GM11168 (cell line): Measurements from ENCODE around the gene SLC25A21.
"Not testable (repeated sequence)": the region's sequence is repeated elsewhere in the genome, so short reads cannot be mapped to it uniquely, and the experiment has no call there.

Experiments used
- in situ Hi-C: fragments of 300-500 bp; cut with MboI; formaldehyde crosslinking; loops from one replicate; pipeline ENCODE4 v1.12.0; 2022; ENCODE audit warnings: low sequenced_read_pairs; ENCODE audit not compliant: unreplicated experiment

SLC25A21 gene

DNA sequence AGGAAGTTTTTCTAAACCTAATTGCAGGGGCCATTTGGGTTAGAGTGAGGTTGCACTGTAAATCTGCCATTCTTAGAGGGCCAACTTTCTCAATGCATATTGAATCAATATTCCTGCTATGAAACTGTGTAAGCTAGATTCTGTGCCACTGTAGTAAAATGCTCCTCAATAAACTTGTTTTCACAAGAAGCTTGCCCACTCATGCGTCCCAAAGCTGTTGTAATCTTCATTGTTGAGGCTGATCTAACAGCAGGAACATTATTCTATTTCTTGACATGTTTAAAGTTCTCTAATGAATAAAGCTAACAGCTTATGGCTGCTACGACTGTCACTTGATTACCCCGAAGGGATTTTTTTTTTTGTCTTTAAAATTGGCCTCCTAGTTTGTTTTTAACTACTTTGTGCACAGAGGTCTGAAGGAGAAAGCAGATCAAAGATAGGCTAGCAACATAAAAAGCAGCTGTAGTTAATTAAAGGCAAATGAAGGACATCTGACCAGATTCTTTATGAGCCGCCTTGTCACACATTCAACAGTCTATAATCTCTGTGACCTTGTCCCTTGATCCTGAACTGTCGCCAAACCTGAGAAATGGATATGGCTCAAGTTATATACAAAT, 267.0 kb downstream of the SLC25A21 start:
- in situ Hi-C loops, result no loop called here

DNA sequence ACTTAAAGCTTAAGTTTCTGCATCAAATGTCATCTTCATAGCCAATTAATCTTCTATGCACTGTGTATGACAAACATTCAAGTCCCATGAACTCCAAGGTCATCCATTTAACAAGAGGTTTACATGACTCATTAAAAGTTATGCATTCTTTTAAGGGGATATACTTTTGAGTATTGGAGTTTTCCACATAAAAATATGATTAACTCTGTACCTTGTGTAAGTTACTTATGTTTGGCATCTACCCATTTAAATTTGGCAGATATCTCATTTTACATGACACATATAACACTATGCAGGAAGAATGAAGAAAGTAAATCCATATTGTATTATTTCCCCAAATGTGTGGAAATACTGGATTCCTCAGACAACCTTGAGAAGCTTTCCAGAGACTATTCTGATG, 270.5 kb downstream of the SLC25A21 start:
- in situ Hi-C loops, result no loop called here

DNA sequence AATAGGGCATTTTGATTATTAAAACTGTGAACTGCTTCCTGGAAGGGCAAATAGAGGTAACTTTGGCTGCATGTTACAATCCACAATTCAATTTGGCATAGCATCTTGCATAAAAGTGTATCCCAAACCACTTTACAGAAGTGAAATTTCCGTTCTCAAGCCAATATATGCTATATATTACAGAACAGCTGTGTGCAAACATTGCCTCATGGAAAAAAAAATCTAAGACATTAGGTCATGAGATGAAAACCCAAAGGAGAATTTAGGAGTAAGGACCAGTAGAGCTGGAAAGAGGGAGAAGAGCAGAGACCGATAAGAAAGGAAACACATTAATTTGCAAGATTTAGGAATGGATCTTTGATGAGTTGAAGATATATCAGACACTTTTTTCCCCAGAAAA, 271.6 kb downstream of the SLC25A21 start:
- in situ Hi-C loops, result no loop called here

DNA sequence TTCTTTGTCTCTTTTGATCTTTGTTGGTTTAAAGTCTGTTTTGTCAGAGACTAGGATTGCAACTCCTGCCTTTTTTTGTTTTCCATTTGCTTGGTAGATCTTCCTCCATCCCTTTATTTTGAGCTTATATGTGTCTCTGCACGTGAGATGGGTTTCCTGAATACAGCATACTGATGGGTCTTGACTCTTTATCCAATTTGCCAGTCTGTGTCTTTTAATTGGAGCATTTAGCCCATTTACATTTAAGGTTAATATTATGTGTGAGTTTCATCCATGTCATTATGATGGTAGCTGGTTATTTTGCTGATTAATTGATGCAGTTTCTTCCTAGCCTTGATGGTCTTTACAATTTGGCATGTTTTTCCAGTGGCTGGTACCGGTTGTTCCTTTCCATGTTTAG, 276.1 kb downstream of the SLC25A21 start:
- in situ Hi-C loops, result not testable (repeated sequence)

DNA sequence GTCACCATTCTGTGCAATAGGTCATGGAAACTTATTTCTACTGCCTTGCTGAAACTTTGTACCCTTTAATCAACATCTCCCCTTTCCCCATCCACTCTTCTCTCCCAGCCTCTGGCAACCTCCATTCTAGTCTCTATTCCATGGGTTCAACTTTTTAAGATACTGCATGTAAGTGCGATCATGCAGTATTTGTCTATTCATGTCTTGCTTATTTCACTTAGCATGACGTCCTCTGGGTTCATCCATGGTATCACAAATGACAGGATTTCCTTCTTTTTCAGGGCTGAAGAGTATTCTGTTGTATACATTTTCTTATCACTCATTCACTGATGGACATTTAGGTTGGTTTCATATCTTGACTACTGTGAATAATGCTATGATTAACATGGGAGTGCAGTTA, 288.4 kb downstream of the SLC25A21 start:
- in situ Hi-C loops, result no loop called here

DNA sequence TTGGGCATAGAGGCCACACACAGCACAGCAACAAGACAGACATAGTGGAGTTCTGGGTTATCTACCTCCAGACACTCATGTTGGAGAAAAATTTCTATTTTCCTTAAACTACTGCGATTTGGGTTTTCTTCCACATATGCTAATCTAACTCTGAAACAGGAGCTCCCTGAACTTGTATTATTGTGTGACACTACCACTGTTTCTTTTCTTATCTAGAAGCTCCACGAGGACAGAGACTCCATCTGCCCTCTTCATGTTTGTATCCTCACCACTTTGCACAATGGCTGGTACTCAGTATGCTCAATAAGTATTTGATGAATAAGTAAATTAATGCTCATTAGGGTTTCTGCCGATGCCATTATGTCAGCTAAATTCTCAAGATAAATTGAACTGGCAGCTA, 292.1 kb downstream of the SLC25A21 start:
- in situ Hi-C loops, result no loop called here

DNA sequence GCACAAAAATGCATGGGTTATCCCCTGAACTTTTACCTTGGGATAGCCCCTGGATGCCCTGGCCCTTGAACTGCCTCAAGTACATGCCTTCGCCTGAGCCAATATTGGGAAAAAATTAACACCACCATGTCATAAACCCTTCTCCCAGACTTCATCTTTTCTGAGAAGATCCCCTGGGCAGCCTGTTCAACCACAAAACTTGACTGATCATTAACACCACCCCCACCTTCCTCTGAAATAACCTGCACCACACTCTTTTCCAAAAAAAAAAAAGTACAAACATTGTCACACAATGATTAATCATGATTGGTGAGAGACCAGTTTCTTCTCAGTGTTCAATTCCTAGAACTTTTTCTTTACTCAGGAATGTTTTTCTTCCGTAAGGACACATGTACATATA, 292.8 kb downstream of the SLC25A21 start:
- in situ Hi-C loops, result no loop called here

DNA sequence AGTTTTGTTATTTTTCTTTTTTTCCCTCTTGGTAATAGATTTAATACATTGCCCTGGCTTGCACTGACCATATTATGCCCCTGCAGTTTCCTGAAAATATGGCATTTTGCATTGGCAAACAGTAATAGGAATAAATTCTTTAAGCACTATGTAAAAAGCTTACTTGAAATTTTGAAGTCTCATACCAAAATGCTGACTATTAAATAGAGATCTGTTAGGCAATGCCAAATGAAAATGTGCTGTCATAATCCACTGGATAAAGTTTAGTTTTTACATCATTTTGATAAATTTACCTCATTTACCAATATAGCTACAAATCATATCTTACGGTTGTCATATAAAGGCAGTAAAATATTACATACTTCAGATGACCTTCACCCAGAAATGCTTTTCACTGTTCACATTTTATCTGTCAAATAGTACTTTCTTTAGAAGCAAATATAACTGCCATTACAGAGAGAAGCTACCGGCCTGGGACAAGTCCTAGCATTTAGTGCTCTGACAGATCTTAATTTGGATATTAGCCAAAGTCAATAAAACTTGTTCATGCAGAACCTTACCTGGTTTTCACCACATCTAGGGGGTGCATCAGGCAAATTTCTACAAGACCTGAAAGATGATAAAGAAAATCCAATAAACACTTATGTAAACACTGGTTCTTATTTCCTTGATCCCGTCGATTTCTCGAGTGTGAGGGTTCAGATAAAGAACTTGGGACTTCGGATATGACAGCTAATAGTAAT, 297.8 kb downstream of the SLC25A21 start:
- in situ Hi-C loops, result no loop called here

DNA sequence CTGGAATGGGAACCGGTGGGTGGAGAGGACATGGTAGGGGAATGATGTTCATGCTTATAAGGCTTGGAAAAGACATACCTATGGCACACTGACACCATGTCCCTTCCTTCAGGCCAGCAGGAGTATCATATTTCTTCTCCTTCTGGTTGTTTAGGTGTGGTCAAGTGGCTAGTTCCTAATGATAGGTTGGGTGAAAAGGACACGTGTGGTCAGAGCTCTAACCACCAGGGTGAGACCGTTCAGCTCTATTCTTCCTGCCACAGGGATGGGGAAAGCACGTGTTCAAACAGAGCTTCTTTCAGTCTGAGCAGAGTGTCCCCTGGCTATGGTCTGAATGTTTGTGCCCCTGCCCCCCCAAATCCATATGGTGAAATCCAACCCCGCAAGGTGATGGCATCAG, 301.6 kb downstream of the SLC25A21 start:
- in situ Hi-C loops, result no loop called here

DNA sequence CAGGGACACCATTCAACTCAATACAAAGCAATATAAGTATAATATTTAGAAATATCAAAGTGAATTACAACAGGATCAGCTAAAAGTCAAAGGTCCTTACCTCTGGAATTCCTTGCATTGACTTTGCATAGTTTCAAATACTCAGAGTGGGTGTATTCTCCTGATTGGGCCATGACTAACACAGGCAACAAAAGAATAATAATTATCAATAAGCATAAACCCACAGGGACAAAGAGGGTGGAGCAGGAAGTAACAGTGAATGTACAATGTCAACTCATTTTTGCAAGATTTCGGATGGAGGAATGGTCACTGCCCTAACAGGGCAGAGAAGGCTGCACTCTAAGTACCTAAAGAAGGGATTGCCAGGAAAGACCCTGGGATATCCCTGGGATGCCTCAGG, 303.3 kb downstream of the SLC25A21 start:
- in situ Hi-C loops, result no loop called here

DNA sequence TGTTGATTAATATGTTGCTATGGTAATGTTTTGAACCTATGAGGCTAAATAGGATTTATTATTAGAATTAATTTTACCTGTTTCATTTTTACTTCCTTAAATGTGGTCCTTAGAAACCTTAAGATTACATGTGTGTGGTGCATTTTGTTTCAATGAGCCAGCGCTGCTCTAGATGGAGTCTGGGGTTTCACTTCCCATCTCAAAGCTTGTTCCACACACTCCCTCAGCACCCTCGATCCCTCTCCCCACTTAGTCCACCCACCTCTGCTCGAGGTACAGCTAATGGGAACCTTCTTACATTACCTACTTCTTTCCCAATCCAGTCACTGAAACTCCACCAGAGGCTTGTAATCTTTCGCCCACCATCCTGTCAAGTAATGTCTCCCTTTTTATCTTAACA, 305.5 kb downstream of the SLC25A21 start:
- in situ Hi-C loops, result no loop called here

DNA sequence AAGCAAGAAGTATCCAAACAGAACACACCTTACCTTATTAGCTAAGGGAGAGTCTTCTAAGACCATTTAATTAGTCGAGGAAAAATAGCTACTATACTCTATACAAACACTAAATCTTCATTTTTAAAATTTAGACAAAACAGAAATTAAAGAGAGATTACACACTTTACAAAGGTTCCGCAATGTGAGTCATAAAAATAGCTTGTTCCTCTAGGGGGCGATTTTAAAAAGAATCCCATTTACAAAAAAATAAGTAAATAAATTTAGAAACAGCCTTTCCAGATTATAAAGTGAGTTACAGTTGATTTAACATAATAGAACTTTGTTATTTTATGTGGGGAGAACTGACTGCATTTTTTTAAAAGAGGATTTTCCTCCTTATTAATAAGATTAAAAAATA, 309.1 kb downstream of the SLC25A21 start:
- in situ Hi-C loops, result no loop called here

DNA sequence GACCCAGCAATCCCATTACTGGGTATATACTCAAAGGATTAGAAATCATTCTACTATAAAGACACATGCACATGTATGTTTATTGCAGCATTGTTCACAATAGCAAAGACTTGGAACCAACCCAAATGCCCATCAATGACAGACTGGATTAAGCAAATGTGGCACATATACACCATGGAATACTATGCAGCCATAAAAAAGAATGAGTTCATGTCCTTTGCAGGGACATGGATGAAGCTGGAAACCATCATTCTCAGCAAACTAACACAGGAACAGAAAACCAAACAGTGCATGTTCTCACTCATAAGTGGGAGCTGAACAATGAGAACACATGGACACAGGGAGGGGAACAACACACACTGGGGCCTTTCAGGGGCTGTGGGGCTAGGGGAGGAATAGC, 310.2 kb downstream of the SLC25A21 start:
- in situ Hi-C loops, result not testable (repeated sequence)

DNA sequence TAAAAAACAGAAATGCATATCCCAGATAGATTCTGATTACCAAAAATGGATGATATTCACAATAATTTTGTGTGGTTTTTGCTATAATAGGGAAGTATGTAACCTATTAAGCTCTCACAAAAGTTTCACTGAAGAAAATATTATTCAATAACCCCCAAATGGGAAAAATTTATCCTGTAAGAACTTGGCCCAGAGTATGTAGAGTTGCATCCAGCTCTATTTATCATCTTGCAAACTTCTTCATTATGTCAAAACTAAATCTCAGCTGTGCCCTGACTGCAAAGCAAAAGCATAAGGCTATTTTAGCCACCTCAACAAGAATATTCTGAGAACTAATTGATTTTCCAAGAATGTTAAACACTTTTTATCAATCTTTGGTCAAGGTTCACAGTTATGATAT, 311.6 kb downstream of the SLC25A21 start:
- in situ Hi-C loops, result no loop called here

DNA sequence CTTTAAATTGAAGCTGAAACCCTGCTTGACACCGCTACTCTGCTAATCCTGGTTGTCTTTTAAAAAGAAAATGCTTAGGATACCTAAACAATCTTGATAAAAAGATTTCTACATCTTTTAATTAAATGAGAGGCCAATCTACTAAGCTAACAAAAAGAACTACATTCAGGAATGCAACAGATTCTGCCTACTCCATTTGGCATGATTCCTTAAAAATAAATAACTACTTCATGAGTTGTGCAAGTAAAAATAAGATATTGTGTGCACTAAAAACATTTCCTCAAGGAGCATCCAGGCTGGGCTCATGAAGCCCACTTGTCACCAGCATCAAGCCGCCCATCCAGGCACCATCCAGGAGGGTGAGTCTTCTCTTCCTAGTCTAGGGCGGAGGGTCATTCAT, 313.3 kb downstream of the SLC25A21 start:
- in situ Hi-C loops, result no loop called here

DNA sequence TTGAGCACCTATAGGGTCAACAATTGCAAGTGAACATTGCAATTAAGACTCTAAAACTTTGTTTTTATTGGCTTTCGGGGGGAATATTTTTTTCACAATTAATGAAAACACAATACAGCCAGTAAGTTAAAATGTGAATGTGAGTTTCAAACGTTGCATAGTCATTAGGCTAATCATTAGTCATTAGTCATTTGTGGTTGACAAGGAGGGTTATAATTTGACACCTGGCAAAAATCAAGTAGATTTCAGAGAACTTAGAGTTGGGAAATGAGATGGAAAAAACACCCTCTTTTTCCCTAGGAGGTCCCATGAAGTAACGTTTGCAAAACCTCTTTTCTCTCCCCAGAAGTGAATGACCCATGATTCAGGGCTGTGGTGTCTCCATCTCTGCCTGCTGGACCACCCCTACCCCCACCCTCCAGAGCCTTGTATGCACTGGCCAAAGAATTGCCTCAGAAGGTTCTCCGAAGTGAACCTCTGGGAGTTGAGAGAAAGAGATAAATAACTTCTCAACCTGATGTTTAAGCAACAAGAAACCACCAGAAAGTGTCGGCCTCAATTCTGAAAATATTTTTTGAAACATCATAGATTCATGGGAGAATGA, 314.5 kb downstream of the SLC25A21 start:
- in situ Hi-C loops, result no loop called here

DNA sequence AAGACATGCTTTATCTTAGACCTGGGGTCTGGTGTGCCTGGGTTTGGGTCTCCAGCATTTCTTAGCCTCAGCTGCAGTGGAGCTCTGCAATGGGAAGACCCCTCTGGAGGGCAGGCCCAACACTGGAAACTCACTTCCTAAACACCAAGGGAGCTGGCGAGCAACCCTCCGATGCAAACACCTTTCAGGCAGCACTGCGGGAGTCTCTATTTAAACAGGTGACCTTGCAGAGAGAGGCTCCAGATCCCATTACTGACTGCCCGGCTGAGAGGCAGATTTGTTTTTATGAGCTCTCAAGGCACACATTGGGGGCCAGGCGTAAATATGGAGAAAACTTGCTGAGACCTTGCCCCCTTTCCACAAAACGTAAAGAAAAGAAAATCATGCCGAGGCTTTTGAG, 315.3 kb downstream of the SLC25A21 start:
- in situ Hi-C loops, result no loop called here

DNA sequence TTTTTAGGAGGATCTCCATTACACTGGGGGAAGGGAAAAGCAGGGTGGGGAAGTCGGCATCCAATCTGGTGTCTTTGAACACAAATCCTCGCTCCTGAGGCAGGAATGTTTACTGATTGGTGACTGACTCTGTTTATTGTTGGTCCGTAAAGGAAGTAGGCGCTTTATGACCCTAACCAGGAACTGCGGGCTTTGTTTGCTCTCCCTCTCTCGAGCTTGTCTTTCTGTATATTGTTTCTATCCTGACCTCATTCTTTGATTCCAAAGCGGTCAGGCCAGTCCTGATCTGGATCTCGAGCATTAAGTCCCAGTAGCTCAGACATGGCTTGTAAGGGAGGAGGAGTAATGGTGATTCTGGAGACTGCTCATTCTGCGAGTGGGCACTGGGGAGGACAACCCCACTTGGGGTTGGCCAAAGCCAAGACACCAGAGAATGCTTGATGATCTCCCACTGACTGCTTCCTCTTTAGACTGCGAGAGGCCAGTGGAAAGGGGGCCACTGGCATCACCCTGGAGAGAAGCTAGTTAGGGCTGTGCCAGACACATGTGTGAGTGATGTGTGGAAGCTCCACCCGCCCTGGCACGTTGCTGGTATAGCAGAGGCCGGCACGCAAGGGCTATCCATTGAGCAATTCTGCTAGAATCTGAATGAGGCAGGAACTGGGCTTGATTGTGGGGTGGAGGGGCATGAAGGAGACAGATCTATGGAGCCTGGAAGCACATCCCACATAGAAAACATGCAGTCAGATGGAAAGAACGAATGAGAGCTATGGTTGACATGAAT, 316.1 kb downstream of the SLC25A21 start:
- in situ Hi-C loops, result no loop called here

DNA sequence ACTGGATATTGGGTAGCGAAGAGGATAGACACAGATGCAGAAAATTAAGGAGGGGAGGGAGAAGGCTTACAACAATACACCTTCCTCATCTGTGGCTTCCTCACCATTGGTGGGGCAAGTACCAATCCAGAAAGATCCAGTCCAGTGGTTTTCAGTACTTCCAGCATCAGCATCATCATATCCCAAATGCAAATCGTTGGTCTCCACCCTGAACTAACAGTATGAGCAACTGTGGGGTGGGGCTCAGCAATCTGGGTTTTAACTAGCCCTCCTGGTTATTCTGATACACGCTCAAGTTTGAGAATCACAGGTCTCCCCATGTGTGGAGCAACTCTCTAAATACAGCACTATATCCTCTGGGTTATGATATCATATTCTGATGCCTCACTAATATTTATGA, 317.0 kb downstream of the SLC25A21 start:
- in situ Hi-C loops, result no loop called here

DNA sequence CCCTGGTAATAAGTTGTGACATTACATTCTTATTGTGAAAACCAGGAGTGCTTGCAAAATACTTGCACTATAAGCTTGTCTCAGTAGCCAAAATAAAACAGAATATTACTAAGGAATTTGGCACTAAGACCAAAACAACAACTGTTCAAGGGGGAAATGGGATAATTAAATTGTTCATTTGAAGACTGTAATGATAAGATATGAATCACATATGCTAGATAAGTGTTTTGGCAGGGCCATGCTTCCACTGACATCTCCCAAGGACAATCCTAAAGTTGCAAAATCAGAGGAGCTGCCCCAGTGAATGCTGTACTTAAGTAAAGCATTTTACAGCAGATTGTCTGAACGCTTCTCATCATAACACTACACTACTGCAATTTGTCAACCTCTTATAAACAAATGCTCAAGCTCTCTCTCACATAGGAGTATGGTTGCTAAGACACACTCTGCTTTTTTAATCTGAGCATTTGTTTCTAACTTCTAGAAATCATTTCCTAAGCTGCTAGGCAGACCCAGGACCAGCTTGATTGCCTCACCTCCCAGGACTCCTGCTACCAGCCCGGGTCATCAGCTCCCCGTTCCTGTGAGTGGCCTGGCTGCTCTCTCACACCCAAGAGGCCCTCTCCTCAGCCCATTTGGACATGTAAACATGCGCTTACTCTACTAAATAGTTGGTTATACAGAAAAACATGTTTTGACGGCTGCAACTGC, 319.3 kb downstream of the SLC25A21 start:
- in situ Hi-C loops, result no loop called here
